RKO (cell line): ENCODE data around the gene EML6.
"Not testable (repeated sequence)": the region's sequence is repeated elsewhere in the genome, so short reads cannot be mapped to it uniquely, and the experiment has no call there.

ENCODE experiments used
- DNase-seq: peaks from one replicate; pipeline ENCODE4 v3.0.0-alpha.2; 2016; ENCODE audit warnings: low spot score

The EML6 gene

DNA sequence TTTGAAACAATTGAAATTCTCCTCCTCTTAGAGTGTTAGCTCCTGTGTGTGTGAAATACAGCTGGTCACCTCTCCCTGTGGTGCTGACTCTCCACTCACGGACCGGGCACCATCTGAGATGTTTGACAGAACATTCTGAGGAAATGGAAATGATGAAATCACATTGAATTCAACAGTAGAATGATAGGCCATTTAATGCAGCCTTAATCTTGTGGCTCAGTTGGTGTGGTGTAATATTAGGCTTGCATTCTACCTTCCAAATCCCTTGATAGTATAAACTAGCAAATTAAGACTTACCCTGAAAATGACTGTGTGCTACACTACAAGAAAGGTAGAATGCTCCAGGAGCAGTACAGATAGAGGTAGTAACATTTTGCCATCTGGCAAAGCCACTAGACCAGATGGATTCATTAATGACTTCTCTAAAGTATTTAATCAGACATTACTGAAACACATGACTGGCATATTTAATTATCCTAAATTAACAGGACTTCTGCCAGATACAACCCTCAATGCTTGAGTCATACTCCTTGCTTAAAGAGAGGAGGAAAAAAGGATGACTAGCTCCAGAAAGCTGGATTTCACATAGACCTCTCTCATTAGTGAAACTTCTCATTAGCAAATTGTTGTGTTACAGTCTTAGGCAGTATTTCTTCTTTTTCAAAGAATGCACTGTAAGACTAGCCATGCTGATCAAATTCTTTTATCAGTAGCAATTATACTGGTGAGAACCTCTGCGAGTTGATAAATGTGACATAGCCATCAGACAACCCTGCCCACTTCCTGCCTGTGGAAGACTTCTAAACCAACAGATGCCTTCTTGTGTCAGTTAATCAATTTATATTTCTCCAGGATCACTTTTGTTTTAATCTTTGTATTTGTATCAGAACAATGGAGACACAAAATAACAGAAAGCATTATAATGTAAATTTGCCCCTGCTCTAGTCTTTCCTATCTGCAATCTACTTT, 80.6 kb downstream of the EML6 start:
- peak; percentile 2 for DNase-seq

DNA sequence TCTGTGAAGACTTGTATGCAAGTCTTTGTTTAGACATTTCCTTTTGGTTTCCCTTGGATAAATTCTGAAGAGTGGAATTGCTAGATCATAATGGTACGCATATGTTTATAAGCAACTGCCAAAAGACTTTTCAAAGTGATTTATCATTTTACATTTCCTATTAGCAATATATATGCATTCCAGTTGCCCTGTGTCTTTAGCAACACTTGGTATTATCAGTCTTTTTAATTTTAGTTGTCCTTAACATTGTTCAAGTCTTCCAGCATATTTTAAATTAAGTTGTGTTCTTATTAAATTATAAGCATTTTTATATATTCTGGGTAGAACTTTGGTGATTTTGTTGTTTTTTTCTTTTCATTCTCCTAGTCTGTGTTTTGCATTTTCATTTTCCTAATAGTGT, 81.8 kb downstream of the EML6 start:
- DNase-seq = no peak

DNA sequence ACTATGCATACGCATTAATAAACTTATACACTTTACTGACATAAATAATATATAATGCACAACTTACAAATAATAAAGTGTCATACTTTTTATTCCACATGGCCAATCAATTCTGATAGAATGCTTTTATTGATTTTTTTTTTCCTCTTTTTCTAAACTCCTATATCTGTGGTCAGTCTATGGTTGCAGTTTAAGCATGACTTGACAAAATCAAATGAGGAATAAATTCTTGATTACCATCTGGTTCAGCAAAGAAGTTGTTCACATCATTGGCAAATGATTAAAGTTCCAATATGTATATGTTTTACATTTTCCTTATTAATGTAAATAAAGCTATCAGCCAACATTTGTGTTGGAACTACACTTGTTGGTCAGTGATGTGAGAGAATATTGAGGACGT, 83.5 kb downstream of the EML6 start:
- DNase-seq = no peak

DNA sequence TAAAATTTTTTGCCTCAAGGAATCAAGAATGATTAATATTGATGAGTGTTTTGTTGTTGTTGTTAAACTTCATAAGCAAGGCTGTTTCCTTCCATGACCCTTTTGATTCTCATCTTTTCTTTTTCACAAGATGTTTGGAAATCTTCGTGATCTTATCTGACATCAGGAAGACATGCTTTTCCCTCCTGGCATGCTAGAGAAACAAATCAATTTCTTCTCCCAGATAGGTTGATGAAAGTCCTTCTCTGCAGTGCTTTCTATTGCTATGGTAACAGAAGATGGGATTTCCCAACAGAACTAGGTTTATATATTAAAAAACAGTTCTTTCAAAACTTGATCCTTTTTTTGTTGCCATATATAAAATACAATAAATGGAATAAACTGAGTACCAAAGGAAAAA, 85.2 kb downstream of the EML6 start:
- DNase-seq = no peak

DNA sequence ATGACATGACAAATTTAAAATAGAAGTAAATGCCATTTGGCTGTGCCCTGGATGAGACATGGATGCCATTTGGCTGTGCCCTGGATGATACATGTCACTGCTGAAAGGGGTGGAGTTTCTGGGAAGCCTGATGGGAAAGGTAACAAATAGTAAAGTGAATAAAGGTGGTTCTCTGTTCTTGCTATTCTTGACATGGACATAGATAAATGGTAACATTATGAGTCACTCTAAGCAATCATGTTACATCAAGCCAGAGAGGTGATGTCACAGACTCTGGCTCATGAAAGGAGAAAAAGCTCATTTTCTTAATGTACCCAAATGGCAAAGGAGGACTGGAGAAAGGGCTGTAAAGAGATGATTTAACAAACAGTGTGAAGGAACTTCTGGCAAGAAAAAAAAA, 86.4 kb downstream of the EML6 start:
- DNase-seq = peak; percentile 45

DNA sequence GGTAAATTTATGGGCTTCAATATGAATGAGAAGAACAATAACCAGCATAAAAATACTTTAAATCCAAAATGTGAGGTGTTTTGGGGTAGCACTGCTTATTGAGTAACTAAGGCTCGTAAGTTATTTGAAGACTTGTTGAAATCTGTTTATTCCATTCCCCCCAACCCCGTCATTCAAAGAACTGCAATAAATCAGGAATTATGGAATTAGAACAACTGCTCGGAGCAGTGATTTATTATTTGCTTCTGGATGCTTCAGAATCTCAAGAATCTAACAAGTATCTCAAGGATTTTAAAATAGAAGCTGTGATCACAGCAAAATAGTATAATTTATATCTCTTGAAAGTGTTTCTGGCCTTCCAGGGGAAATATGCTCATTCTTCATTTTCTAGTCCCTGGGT, 86.8 kb downstream of the EML6 start:
- DNase-seq = no peak

DNA sequence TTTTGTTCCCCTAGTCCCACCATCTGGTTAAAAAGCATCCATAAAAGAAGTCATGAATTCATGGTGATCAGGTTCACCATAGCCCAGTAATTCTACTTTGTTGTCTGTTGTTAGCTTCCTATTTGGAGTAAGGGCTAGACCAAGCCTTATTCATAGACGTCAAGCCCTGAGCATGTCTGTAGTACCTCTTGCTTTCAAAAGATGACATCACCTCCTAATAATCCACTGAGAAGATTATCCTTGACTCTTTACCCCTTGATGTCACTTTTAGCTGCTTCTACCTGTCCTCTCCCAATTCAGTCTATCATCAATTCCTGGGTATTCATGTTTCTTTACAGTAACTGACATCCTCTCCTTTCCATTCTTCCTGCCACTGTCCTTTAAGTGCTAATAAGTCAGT, 90.1 kb downstream of the EML6 start:
- no peak for DNase-seq

DNA sequence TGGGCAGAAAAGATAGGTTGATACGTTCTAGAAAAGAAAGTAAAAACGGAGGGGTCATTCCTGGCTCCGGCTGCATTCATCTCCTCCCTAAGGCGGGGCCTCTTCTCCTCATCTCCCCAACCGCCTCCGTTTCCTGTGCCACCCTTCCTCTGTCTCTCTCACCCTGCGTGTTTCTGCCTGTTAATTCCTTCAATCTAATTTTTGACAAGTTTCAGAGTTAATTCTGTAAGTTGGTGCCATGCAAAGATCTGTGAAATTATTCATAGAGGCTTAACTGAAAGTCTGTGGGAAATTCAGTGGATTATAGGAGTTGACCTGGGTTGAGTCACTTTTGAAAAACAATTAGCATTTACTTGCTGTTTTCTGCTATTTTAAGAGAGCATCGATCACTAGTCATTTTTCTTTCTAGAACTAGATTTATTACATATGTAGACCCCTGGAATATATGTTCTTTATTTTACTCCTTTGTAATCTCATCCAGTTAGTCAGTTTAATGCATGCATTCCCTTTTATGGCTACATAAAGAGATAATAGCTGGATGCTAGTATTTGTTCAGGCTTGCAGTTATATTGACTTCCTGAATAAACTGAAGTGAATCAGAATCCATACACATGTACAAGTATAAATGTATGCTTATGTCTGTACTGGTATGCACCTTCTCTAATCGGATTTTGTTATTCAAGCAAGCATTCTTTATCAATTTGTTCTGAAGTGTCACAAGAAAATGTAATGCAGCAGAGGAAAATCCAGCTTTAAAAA, 91.1 kb downstream of the EML6 start:
- DNase-seq = no peak

DNA sequence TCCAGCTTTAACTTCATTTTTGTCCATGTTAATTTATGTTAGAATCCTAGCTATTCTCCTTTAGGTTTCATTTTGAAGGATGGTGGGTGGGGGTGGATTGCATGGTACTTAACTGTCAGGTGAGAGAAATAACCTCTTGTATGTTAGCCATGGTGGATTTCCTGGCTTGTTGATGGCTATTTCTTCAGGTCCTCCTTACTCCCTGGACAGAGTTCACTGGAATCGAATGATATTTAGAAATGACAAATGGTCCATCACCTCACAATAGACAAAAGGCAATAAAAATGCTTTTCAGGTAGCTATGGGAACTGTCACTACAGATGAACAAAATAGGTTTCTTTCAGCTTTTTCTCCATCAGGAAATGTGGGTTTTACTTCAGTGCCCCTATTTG, 91.7 kb downstream of the EML6 start:
- no peak for DNase-seq

DNA sequence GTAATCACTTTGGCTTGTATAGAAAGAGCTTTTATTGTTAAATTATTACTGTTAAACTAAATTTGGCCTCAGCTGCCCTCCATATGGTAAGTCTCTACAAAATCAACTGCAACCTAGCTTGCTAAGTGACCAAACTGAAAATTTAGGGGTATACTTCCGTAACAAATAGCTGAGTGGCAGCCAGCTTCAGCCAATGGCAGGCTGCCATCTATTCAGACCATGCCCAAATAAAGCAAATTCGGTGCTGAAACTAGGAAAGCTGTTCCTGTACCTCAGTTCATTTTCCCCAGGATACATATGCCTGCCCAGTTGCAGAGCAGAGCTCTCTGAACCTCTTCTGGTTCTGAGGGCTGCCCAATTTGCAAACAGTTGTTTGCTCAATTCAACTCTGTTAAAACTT, 94.8 kb downstream of the EML6 start:
- no peak for DNase-seq

DNA sequence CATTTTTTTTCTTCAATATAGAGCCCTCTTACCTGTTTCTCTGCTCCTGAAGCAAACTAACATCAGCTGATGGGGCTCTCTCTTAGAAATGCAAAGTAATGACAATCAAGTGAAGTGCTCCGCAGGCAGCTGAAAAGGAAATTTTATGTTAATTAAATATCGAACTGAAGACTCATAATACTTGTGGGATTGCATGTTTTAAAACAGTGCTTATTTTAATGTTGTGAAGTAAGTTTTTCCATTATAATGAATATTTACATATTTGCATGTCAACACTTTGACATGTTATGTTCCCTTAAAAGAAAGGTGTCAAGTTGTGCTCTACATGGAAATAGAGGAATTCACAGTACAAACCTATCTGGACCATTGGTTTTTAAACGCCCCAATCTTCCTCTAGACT, 97.1 kb downstream of the EML6 start:
- no peak for DNase-seq

DNA sequence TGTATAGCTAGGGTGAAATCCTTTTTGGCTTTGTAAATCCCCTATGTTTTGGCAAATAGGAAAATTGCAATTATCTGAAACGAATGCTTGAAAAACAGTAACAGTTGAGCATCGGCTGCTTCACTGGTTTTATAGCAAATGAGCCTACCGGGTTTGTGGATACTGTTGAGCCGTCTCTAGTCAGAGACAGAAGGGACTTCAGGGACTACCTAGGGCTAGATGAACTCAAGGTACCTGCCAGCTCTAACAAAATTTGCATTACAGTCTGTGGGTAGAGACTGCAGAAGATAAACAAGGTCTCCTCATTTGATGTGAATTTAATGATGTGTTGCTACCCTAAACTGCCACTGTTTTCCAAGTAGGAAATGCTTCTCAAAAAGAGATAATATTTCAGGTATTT, 101.1 kb downstream of the EML6 start:
- DNase-seq = no peak

DNA sequence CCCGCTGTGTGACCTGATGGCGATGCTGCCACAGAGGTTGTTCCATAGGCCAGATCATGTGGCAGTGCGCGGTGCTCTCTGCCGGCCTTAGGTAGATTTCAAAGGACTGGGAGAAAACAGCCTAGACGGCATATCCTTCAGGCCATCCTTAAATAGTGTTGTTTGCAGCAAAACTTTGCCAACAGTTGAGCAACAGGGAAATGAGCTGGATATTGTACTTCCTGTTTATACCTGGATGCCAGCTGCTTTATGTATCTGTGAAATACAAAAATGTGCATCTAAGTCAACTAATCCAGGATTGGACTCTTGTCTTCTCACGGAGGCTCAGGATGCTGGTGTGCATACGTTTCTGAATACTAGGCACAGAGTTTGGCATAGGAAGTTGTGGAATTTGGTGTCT, 107.1 kb downstream of the EML6 start:
- DNase-seq = no peak

DNA sequence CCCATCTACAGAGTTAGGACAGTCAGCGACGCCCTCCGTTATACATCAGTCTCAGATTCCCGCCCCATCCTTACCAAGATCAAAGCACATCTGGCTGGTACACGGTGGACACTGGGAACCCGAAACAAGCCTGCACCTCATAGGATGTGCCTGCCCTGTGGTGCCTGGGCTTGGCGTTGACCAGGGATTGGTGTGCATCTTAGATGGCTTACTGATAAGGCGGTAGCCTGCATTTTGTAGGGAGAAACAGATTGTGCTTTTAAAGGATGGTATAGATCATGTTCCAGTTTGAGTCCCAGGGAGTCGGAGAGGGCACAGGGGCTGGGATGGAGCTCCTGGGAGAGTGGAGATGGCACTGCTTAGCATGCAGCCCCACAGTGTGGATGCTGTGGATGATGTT, 108.0 kb downstream of the EML6 start:
- DNase-seq = no peak

DNA sequence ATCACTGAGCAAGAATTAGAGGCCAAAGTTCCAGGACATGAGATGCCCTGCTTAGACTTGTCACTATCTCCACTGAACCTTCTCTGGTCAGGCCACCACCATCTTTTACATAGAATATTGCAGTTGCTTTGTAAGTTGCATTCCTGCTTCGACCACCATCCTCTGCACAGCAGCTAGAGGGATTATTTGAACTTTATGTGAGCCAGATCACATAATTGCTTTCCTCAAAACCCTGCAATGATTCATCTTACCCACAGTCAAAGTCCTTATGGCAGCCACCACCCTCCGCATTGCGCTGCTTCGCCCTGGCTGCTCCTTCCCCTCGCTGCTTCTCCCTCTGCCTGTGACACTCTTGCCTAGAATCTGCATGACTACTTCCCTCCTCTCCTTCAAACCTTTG, 111.3 kb downstream of the EML6 start:
- no peak for DNase-seq

DNA sequence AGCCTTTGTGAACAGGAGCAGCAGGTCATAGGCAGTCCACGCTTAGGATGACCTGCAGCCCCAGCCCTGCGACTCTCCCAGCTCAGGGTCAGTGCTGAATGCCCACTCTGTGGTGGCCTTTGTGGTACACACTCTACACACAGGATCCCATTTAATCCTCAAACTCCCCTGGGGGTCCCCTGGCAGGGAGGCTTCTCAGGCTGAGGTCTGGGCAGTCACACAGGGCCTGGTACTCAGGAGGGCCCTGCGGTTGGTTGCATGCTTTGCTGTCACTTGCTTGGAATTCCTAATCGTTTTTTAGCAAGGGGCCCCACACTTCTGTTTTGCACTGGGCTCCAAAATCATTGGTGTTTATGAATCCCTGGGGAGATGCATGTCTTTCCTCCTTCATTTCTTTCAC, 113.0 kb downstream of the EML6 start:
- no peak for DNase-seq

DNA sequence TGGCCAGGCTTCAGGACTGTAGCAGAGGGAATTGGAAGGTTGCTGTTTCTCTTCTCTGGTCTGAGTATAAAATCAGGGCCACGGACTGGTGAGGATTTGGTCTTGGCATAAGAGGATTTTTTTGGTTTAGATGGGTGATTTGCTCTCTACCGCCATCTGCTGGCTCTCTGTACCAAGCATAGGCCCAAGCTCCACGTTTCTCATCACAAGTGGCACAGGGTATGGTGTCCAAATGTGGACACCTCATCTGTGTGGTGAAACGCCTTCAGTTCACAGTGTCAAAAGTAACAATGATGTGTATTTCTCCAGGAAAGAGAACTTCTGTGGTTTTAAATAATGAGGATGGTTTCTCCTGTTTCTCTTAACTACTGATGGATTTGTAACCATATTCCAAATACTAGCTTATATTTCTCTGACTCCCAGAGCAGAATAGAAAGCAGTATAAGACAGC, 115.1 kb downstream of the EML6 start:
- peak; percentile 63 for DNase-seq

DNA sequence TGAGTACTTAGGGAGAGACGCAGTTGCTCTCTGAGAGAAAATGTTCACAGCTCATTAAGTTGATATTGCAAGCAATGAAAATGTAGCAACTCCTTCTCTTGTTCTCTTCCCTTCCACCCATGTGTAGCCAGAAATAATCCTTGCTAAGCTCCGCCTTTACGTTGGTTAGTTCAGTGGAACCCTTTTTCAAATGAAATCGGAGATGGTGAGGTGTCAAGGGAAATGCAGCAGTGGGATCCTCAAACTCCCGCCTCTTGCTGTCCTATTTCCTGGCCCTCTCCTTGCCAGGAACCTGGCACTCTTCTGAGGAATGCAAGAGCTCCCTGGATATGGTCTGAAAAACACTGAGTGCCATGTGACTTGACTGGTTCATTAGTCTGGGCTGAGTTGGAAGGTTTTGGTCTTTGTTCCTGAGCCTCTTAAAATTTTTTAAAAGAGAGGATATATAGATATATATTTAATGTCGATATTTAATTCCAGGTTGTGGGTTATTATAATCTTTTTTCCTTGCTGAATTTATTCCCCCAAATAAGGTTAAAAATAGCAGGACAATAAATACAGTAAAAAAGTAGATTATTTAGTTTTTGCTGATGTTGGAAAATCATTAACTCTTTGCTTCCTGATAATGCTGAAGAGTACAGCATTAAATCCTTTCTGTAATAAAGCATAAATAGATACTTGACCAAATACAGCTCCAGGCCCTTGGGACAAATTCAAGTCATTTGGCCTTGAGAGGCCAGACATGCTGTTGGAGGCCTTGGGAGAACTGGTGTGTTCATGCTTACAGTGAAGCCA, 116.2 kb downstream of the EML6 start:
- DNase-seq = no peak

DNA sequence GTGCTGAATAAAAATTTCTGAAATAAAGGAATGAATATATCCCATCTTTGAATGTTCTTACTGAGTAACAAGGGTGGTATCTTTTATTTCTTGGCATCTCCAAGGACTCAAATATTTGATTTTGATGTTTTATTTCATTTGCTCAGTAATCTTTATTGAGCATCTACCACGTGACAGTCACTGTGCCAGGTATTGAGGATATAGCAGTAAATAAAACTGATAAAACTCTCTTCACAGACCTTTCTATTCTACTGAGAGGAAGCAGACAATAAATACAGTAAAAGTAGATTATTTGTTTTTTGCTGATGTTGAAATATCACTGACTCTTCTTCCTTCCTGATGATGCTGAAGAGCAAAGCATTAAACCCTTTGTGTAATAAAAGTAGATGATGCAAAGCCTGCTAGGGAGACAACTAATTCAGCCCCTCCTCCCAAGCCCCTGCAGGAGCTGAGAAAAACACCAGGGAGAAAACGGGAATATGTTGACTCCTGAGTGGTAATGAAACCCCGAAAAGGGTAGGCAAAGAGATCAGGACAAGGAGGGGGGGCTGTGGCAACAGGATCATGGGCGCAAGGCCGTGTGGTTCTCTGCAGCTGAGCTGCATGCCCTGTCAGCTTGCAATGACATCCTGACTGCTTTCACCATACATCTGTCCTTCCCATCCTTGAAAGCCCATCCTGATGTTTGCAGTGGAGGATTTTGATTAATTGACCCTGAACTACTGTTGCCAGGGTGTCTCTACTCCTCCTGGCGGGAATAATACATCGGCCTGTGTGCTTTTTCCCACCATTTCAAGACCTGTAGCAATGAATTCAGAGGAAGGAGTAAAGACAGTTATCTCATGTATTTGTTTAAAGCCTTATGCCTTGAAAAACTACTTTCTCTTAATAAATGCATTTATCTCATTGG, 117.4 kb downstream of the EML6 start:
- DNase-seq = no peak

DNA sequence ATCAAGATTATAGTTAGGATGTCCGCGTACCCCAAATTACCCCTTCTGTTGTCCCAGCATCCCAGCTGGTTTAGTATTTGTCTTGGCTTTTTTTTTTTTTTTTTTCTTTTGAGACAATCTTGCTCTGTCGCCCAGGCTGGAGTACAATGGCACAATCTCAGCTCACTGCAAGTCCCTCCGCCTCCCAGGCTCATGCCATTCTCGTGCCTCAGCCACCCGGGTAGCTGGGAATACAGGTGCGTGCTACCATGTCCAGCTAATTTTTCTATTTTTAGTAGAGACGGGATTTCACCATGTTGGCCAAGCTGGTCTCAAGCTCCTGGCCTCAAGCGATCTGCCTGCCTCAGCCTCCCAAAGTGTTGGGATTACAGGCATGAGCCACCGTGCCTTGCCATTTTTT, 118.0 kb downstream of the EML6 start:
- DNase-seq = not testable (repeated sequence)

DNA sequence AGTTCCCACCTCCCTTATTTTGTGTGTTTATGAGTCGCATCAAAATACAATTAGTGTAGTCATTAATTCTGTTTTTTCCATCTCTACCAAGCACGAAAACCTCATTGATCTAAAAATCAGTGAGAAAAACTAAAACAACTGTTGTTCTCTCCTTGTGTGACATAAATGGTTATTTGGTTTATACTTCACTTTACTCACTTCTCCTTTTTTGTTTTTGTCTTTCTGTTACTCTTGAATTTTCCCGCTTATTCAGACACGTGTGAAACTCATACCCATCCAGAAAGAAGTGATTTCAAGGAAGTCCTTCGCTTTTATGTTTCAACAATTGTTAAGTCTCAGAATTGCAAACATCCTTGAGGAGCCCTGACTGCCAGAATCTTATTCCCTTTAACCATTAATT, 121.6 kb downstream of the EML6 start:
- no peak for DNase-seq
